HG02852 (cell line): Measurements from ENCODE around the gene DHRS4L2.
"Not testable (repeated sequence)": the region's sequence is repeated elsewhere in the genome, so short reads cannot be mapped to it uniquely, and the experiment has no call there.

Source experiments
- ATAC-seq: cut with Tn5 transposase; IDR thresholded peaks from one replicate; pipeline ENCODE4 v1.9.1; 2021; ENCODE audit warnings: mild to moderate bottlenecking, moderate library complexity; ENCODE audit not compliant: unreplicated experiment

Gene DHRS4L2

GRCh38 chr14:24013654-24014514 lies 25.2 kb downstream of the DHRS4L2 start:
- peak; percentile 79 for ATAC-seq

GRCh38 chr14:24015745-24016144 lies 27.0 kb downstream of the DHRS4L2 start:
- ATAC-seq: not testable (repeated sequence)

- not testable (repeated sequence) for ATAC-seq
Measured at GRCh38 chr14:24018978-24019377, 30.2 kb downstream of the DHRS4L2 start.

- not testable (repeated sequence) for ATAC-seq
Measured at GRCh38 chr14:24019944-24020343, 31.2 kb downstream of the DHRS4L2 start.

GRCh38 chr14:24020520-24020919 lies 31.8 kb downstream of the DHRS4L2 start:
- not testable (repeated sequence) for ATAC-seq

- ATAC-seq: not testable (repeated sequence)
Measured at GRCh38 chr14:24024939-24025418, 36.2 kb downstream of the DHRS4L2 start.

- ATAC-seq: not testable (repeated sequence)
Measured at GRCh38 chr14:24029687-24030086, 41.0 kb downstream of the DHRS4L2 start.

GRCh38 chr14:24031331-24031730 lies 42.6 kb downstream of the DHRS4L2 start:
- ATAC-seq: not testable (repeated sequence)

- ATAC-seq: no peak
Measured at GRCh38 chr14:24032727-24033418, 44.1 kb downstream of the DHRS4L2 start.

- ATAC-seq: peak; percentile 18
Measured at GRCh38 chr14:24035769-24036168, 47.0 kb downstream of the DHRS4L2 start.

- ATAC-seq: peak; percentile 62
Measured at GRCh38 chr14:24036169-24036962, 47.6 kb downstream of the DHRS4L2 start.

- ATAC-seq: not testable (repeated sequence)
Measured at GRCh38 chr14:24036963-24037657, 48.4 kb downstream of the DHRS4L2 start.

- ATAC-seq: no peak
Measured at GRCh38 chr14:24037658-24038037, 48.9 kb downstream of the DHRS4L2 start.

GRCh38 chr14:24038686-24039085 lies 50.0 kb downstream of the DHRS4L2 start:
- no peak for ATAC-seq

- ATAC-seq: no peak
Measured at GRCh38 chr14:24040692-24041091, 52.0 kb downstream of the DHRS4L2 start.

- ATAC-seq: no peak
Measured at GRCh38 chr14:24042746-24043145, 54.0 kb downstream of the DHRS4L2 start.

GRCh38 chr14:24049002-24049401 lies 60.3 kb downstream of the DHRS4L2 start:
- ATAC-seq: not testable (repeated sequence)

- ATAC-seq: not testable (repeated sequence)
Measured at GRCh38 chr14:24050753-24051152, 62.0 kb downstream of the DHRS4L2 start.

GRCh38 chr14:24051176-24051788 lies 62.6 kb downstream of the DHRS4L2 start:
- peak; percentile 17 for ATAC-seq
